GM19193 (cell line): ENCODE data around the gene MARCO.

Experiments
- POLR2A ChIP-seq: IDR thresholded peaks from 4 replicates; pipeline ENCODE4 v1.6.1; 2011; ENCODE audit not compliant: insufficient read depth, insufficient read length; ENCODE audit errors: extremely low read depth

MARCO gene

GRCh38 chr2:118918017-118918416, 24.0 kb upstream of the MARCO start:
- TF ChIP-seq POLR2A, result no peak

GRCh38 chr2:118921646-118922045, 20.3 kb upstream of the MARCO start:
- no peak for TF ChIP-seq POLR2A

GRCh38 chr2:118922254-118922653, 19.7 kb upstream of the MARCO start:
- TF ChIP-seq POLR2A, result no peak

- TF ChIP-seq POLR2A, result no peak
Observed at GRCh38 chr2:118923371-118923770, 18.6 kb upstream of the MARCO start.

GRCh38 chr2:118925476-118925875, 16.5 kb upstream of the MARCO start:
- TF ChIP-seq POLR2A, result no peak

GRCh38 chr2:118925981-118926380, 16.0 kb upstream of the MARCO start:
- TF ChIP-seq POLR2A, result no peak

GRCh38 chr2:118929059-118929458, 12.9 kb upstream of the MARCO start:
- no peak for TF ChIP-seq POLR2A

GRCh38 chr2:118932949-118933348, 9.0 kb upstream of the MARCO start:
- TF ChIP-seq POLR2A, result no peak

GRCh38 chr2:118936306-118936705, 5.7 kb upstream of the MARCO start:
- no peak for TF ChIP-seq POLR2A

GRCh38 chr2:118936936-118937335, 5.1 kb upstream of the MARCO start:
- TF ChIP-seq POLR2A, result no peak

- TF ChIP-seq POLR2A, result no peak
Observed at GRCh38 chr2:118937817-118938216, 4.2 kb upstream of the MARCO start.

GRCh38 chr2:118939994-118940393, 2.0 kb upstream of the MARCO start:
- TF ChIP-seq POLR2A, result no peak

GRCh38 chr2:118940486-118941120, 1.4 kb upstream of the MARCO start:
- TF ChIP-seq POLR2A, result no peak

- TF ChIP-seq POLR2A, result no peak
Observed at GRCh38 chr2:118943286-118943685, 1.3 kb downstream of the MARCO start.

GRCh38 chr2:118945881-118946280, 3.9 kb downstream of the MARCO start:
- TF ChIP-seq POLR2A, result no peak

GRCh38 chr2:118954297-118955060, 12.5 kb downstream of the MARCO start:
- TF ChIP-seq POLR2A, result no peak

GRCh38 chr2:118965737-118966136, 23.7 kb downstream of the MARCO start:
- TF ChIP-seq POLR2A, result no peak

- no peak for TF ChIP-seq POLR2A
Observed at GRCh38 chr2:118967124-118967880, 25.3 kb downstream of the MARCO start.
